GM23338 (cell line): Measurements from ENCODE around the gene TMEM119. TPM values are rescaled to one million over a fixed set of nuclear protein-coding genes. Genes with fewer than 3 reads are reported as not detected.

Experiments
- ATAC-seq: fragments of 200-7000 bp; cut with Tn5 transposase; 3 replicates; pipeline ENCODE4 v1.9.1; 2020
- DNase-seq: peaks from one replicate; pipeline ENCODE4 v3.0.0-alpha.2; 2015; ENCODE audit warnings: low spot score
- H2AFZ ChIP-seq: fragments of 200-600 bp; sonication (generic); 2 replicates; pipeline ENCODE4 v1.8.0; 2016; ENCODE audit warnings: antibody characterized with exemption, mild to moderate bottlenecking, moderate library complexity
- H3F3A ChIP-seq: fragments of 200-600 bp; sonication (generic); replicated peaks from 2 replicates; pipeline ENCODE4 v1.8.0; 2017; ENCODE audit warnings: antibody characterized with exemption, mixed run types, low read depth
- H3K27ac ChIP-seq: fragments of 200-600 bp; sonication (generic); 2 replicates; pipeline ENCODE4 v1.6.1; 2016; ENCODE audit warnings: low read depth
- H3K27me3 ChIP-seq: fragments of 200-600 bp; sonication (generic); 2 replicates; pipeline ENCODE4 v1.8.0; 2016; ENCODE audit warnings: mild to moderate bottlenecking, mixed run types, moderate library complexity; ENCODE audit not compliant: insufficient read depth
- H3K36me3 ChIP-seq: fragments of 200-600 bp; sonication (generic); 2 replicates; pipeline ENCODE4 v1.8.0; 2016; ENCODE audit warnings: mild to moderate bottlenecking; ENCODE audit not compliant: insufficient read depth
- H3K4me1 ChIP-seq: fragments of 200-600 bp; sonication (generic); 2 replicates; pipeline ENCODE4 v1.8.0; 2016; ENCODE audit warnings: mild to moderate bottlenecking, moderate library complexity; ENCODE audit not compliant: insufficient read depth
- H3K4me2 ChIP-seq: fragments of 200-600 bp; sonication (generic); 2 replicates; pipeline ENCODE4 v1.7.1; 2017; ENCODE audit warnings: mixed run types
- H3K4me3 ChIP-seq: fragments of 200-600 bp; sonication (generic); 2 replicates; pipeline ENCODE4 v1.6.1; 2016; ENCODE audit warnings: mixed run types
- H3K79me2 ChIP-seq: fragments of 200-600 bp; sonication (generic); replicated peaks from 2 replicates; pipeline ENCODE4 v1.8.0; 2017; ENCODE audit warnings: mild to moderate bottlenecking; ENCODE audit not compliant: insufficient read depth
- H3K9me2 ChIP-seq: fragments of 200-600 bp; sonication (generic); 2 replicates; pipeline ENCODE4 v1.8.0; 2017; ENCODE audit not compliant: insufficient read depth
- H4K20me1 ChIP-seq: fragments of 200-600 bp; sonication (generic); replicated peaks from 2 replicates; pipeline ENCODE4 v1.8.0; 2017; ENCODE audit warnings: mild to moderate bottlenecking; ENCODE audit not compliant: insufficient read depth
- H3K27ac Mint-ChIP-seq: 2 replicates; pipeline ENCODE4 v1.8.0; 2020; ENCODE audit warnings: inconsistent platforms, mild to moderate bottlenecking, moderate library complexity, mixed read lengths
- H3K27me3 Mint-ChIP-seq: 3 replicates; pipeline ENCODE4 v1.8.0; 2022; ENCODE audit warnings: low read depth, mild to moderate bottlenecking, moderate library complexity, mixed read lengths, inconsistent platforms; ENCODE audit not compliant: insufficient read depth, poor library complexity
- H3K36me3 Mint-ChIP-seq: 3 replicates; pipeline ENCODE4 v1.8.0; 2021; ENCODE audit warnings: low read depth, mild to moderate bottlenecking, inconsistent platforms, moderate library complexity, mixed read lengths
- H3K4me1 Mint-ChIP-seq: 3 replicates; pipeline ENCODE4 v1.8.0; 2020; ENCODE audit warnings: mild to moderate bottlenecking, inconsistent platforms, mixed read lengths
- H3K4me3 Mint-ChIP-seq: 3 replicates; pipeline ENCODE4 v1.8.0; 2021; ENCODE audit warnings: moderate library complexity, mild to moderate bottlenecking, inconsistent platforms, mixed read lengths
- H3K9me3 Mint-ChIP-seq: 3 replicates; pipeline ENCODE4 v1.8.0; 2020; ENCODE audit warnings: moderate library complexity, mild to moderate bottlenecking, inconsistent platforms, mixed read lengths
- CREB1 ChIP-seq: fragments of 250-450 bp; sonication (Bioruptor Pico); IDR thresholded peaks from 2 replicates; pipeline ENCODE4 v1.5.0; 2020; ENCODE audit warnings: low read depth, mild to moderate bottlenecking, moderate library complexity
- EZH2 ChIP-seq: fragments of 200-600 bp; sonication (generic); IDR thresholded peaks from one replicate; pipeline ENCODE4 v1.8.0; 2017; ENCODE audit warnings: antibody characterized with exemption, mild to moderate bottlenecking, low read depth; ENCODE audit not compliant: unreplicated experiment
- EZH2phosphoT487 ChIP-seq: fragments of 200-600 bp; sonication (generic); IDR thresholded peaks from one replicate; pipeline ENCODE4 v1.8.1; 2018; ENCODE audit warnings: antibody characterized with exemption; ENCODE audit not compliant: unreplicated experiment
- JUNB ChIP-seq: IDR thresholded peaks from one replicate; pipeline ENCODE4 v1.6.1; 2016; ENCODE audit warnings: antibody characterized with exemption; ENCODE audit not compliant: unreplicated experiment
- NANOG ChIP-seq: IDR thresholded peaks from 2 replicates; pipeline ENCODE4 v1.6.1; 2016; ENCODE audit warnings: antibody characterized with exemption, borderline replicate concordance
- POLR2AphosphoS5 ChIP-seq: IDR thresholded peaks from 2 replicates; pipeline ENCODE4 v1.6.1; 2016; ENCODE audit warnings: antibody characterized with exemption, low read depth
- STAT1 ChIP-seq: IDR thresholded peaks from one replicate; pipeline ENCODE4 v1.6.1; 2016; ENCODE audit warnings: antibody characterized with exemption; ENCODE audit not compliant: unreplicated experiment
- ZNF114 ChIP-seq: fragments of 250-450 bp; sonication (Bioruptor Pico); IDR thresholded peaks from 2 replicates; pipeline ENCODE4 v1.5.0; 2020; ENCODE audit warnings: mild to moderate bottlenecking, moderate library complexity
- ZNF331 ChIP-seq: fragments of 250-450 bp; sonication (Bioruptor Pico); IDR thresholded peaks from 2 replicates; pipeline ENCODE4 v1.5.0; 2020; ENCODE audit warnings: low read depth, mild to moderate bottlenecking, moderate library complexity
- polyA plus RNA-seq: library from polyadenylated mRNA; unstranded; fragments of >200 nt; fragmentation: Nextera tagmentation; extraction: Ambion mirVana; gene quantifications from 2 replicates; pipeline ENCODE4 v1.2.1, GENCODE V29; 2016
- total RNA-seq: library from RNA; depleted of rRNA; stranded (reverse); fragments of >200 nt; shearing (Covaris generic); gene quantifications from 2 replicates; pipeline ENCODE4 v1.2.3, GENCODE V29; 2014
- TF ChIP-seq, protein P1 (sequence below): fragments of 250-450 bp; sonication (Bioruptor Pico); IDR thresholded peaks from 2 replicates; pipeline ENCODE4 v1.5.0; 2020; ENCODE audit warnings: mild to moderate bottlenecking, moderate library complexity
- TF ChIP-seq, protein P2 (sequence below): IDR thresholded peaks from 2 replicates; pipeline ENCODE4 v1.6.1; 2016; ENCODE audit warnings: antibody characterized with exemption
- TF ChIP-seq, protein P3 (sequence below): IDR thresholded peaks from one replicate; pipeline ENCODE4 v1.6.1; 2018; ENCODE audit warnings: antibody characterized with exemption; ENCODE audit not compliant: unreplicated experiment
- TF ChIP-seq, protein P4 (sequence below), 2 experiments: fragments of 200-600 bp in 1 of 2; sonication (generic) in 1 of 2; conservative IDR thresholded peaks; 2 replicates each; pipeline versions ENCODE4 v1.5.1 to v1.6.1; 2016 to 2017; ENCODE audit warnings: antibody characterized with exemption in 2 of 2, low read depth in 2 of 2, mild to moderate bottlenecking in 2 of 2, moderate library complexity in 1 of 2

TMEM119 gene
- total and polyA plus RNA-seq, 2 experiments from 2014 or later = 0.06 to 0.07 TPM

DNA sequence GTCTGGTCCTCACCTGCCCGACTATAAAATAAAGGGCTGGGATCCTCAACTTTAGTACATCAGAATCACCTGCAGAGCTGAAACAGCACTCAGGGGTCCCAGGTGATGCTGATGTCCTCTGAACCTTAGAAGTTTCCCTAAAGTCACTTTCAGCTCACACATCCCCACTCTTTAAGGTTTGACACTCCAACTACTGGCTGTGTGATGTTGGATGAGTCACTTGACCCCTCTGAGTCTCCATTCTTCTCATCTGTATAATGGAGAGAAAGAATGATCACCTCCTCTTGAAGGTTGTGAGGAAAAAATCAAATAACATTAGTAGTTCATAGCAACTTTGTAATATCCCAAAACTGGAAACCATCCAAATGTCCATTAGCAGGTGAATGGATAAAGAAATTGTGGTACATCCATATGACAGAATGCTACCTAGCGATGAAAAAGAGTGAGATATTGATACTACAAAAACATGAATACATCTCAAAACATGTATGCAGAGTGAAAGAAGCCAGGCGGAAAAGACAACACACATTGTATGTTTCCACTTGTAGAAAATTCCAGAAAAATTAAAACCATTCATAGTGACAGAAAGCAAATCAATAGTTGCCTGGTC, 13.3 kb downstream of the TMEM119 start:
- TF ChIP-seq, protein P1, sequence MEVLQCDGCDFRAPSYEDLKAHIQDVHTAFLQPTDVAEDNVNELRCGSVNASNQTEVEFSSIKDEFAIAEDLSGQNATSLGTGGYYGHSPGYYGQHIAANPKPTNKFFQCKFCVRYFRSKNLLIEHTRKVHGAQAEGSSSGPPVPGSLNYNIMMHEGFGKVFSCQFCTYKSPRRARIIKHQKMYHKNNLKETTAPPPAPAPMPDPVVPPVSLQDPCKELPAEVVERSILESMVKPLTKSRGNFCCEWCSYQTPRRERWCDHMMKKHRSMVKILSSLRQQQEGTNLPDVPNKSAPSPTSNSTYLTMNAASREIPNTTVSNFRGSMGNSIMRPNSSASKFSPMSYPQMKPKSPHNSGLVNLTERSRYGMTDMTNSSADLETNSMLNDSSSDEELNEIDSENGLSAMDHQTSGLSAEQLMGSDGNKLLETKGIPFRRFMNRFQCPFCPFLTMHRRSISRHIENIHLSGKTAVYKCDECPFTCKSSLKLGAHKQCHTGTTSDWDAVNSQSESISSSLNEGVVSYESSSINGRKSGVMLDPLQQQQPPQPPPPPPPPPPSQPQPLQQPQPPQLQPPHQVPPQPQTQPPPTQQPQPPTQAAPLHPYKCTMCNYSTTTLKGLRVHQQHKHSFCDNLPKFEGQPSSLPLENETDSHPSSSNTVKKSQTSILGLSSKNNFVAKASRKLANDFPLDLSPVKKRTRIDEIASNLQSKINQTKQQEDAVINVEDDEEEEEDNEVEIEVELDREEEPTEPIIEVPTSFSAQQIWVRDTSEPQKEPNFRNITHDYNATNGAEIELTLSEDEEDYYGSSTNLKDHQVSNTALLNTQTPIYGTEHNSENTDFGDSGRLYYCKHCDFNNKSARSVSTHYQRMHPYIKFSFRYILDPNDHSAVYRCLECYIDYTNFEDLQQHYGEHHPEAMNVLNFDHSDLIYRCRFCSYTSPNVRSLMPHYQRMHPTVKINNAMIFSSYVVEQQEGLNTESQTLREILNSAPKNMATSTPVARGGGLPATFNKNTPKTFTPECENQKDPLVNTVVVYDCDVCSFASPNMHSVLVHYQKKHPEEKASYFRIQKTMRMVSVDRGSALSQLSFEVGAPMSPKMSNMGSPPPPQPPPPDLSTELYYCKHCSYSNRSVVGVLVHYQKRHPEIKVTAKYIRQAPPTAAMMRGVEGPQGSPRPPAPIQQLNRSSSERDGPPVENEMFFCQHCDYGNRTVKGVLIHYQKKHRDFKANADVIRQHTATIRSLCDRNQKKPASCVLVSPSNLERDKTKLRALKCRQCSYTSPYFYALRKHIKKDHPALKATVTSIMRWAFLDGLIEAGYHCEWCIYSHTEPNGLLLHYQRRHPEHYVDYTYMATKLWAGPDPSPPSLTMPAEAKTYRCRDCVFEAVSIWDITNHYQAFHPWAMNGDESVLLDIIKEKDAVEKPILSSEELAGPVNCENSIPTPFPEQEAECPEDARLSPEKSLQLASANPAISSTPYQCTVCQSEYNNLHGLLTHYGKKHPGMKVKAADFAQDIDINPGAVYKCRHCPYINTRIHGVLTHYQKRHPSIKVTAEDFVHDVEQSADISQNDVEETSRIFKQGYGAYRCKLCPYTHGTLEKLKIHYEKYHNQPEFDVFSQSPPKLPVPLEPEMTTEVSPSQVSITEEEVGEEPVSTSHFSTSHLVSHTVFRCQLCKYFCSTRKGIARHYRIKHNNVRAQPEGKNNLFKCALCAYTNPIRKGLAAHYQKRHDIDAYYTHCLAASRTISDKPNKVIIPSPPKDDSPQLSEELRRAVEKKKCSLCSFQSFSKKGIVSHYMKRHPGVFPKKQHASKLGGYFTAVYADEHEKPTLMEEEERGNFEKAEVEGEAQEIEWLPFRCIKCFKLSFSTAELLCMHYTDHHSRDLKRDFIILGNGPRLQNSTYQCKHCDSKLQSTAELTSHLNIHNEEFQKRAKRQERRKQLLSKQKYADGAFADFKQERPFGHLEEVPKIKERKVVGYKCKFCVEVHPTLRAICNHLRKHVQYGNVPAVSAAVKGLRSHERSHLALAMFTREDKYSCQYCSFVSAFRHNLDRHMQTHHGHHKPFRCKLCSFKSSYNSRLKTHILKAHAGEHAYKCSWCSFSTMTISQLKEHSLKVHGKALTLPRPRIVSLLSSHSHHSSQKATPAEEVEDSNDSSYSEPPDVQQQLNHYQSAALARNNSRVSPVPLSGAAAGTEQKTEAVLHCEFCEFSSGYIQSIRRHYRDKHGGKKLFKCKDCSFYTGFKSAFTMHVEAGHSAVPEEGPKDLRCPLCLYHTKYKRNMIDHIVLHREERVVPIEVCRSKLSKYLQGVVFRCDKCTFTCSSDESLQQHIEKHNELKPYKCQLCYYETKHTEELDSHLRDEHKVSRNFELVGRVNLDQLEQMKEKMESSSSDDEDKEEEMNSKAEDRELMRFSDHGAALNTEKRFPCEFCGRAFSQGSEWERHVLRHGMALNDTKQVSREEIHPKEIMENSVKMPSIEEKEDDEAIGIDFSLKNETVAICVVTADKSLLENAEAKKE (CRISPR knock-in tag) = no peak
- TF ChIP-seq, protein P2, sequence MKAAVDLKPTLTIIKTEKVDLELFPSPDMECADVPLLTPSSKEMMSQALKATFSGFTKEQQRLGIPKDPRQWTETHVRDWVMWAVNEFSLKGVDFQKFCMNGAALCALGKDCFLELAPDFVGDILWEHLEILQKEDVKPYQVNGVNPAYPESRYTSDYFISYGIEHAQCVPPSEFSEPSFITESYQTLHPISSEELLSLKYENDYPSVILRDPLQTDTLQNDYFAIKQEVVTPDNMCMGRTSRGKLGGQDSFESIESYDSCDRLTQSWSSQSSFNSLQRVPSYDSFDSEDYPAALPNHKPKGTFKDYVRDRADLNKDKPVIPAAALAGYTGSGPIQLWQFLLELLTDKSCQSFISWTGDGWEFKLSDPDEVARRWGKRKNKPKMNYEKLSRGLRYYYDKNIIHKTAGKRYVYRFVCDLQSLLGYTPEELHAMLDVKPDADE = no peak
- TF ChIP-seq NANOG = no peak
- no peak for TF ChIP-seq JUNB
- no peak for TF ChIP-seq EZH2phosphoT487
- TF ChIP-seq, protein P3, sequence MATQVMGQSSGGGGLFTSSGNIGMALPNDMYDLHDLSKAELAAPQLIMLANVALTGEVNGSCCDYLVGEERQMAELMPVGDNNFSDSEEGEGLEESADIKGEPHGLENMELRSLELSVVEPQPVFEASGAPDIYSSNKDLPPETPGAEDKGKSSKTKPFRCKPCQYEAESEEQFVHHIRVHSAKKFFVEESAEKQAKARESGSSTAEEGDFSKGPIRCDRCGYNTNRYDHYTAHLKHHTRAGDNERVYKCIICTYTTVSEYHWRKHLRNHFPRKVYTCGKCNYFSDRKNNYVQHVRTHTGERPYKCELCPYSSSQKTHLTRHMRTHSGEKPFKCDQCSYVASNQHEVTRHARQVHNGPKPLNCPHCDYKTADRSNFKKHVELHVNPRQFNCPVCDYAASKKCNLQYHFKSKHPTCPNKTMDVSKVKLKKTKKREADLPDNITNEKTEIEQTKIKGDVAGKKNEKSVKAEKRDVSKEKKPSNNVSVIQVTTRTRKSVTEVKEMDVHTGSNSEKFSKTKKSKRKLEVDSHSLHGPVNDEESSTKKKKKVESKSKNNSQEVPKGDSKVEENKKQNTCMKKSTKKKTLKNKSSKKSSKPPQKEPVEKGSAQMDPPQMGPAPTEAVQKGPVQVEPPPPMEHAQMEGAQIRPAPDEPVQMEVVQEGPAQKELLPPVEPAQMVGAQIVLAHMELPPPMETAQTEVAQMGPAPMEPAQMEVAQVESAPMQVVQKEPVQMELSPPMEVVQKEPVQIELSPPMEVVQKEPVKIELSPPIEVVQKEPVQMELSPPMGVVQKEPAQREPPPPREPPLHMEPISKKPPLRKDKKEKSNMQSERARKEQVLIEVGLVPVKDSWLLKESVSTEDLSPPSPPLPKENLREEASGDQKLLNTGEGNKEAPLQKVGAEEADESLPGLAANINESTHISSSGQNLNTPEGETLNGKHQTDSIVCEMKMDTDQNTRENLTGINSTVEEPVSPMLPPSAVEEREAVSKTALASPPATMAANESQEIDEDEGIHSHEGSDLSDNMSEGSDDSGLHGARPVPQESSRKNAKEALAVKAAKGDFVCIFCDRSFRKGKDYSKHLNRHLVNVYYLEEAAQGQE = no peak
- no peak for TF ChIP-seq STAT1
- TF ChIP-seq ZNF331 = no peak
- no peak for TF ChIP-seq CREB1 (CRISPR knock-in tag)
- TF ChIP-seq ZNF114 (CRISPR knock-in tag) = no peak
- TF ChIP-seq, protein P4, sequence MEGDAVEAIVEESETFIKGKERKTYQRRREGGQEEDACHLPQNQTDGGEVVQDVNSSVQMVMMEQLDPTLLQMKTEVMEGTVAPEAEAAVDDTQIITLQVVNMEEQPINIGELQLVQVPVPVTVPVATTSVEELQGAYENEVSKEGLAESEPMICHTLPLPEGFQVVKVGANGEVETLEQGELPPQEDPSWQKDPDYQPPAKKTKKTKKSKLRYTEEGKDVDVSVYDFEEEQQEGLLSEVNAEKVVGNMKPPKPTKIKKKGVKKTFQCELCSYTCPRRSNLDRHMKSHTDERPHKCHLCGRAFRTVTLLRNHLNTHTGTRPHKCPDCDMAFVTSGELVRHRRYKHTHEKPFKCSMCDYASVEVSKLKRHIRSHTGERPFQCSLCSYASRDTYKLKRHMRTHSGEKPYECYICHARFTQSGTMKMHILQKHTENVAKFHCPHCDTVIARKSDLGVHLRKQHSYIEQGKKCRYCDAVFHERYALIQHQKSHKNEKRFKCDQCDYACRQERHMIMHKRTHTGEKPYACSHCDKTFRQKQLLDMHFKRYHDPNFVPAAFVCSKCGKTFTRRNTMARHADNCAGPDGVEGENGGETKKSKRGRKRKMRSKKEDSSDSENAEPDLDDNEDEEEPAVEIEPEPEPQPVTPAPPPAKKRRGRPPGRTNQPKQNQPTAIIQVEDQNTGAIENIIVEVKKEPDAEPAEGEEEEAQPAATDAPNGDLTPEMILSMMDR (conservative IDR thresholded peaks at IDR 0.05; ENCODE audit: low read depth in 2 of 2) = no peak
- TF ChIP-seq POLR2AphosphoS5 = no peak
- TF ChIP-seq EZH2 = no peak

More for the DNA sequence above, 13.3 kb downstream of the TMEM119 start:
- DNase-seq (no peak), ATAC-seq (no peak)
- Histone ChIP-seq H3K27me3 (no peaks in the 10 kb centered on the region), H3K79me2 (no peaks in the 10 kb centered on the region), H3K27ac (no peak overlapping the region), H2AFZ (no peak overlapping the region), H3K36me3 (no peaks in the 10 kb centered on the region), H3K4me1 (no peaks in the 10 kb centered on the region; the same call in 1 of the 2 replicates), H3K4me3 (no peak overlapping the region), H3F3A (no peaks in the 10 kb centered on the region), H3K9me2 (no peaks in the 10 kb centered on the region), H3K4me2 (no peak overlapping the region), H4K20me1 (no peaks in the 10 kb centered on the region)
- Mint-ChIP-seq H3K27me3 (peaks cover 4% of the 10 kb centered on the region), H3K4me3 (no peak overlapping the region), H3K9me3 (no peaks in the 10 kb centered on the region), H3K4me1 (peaks cover 18% of the 10 kb centered on the region), H3K36me3 (no peaks in the 10 kb centered on the region), H3K27ac (no peak overlapping the region)
